HCT116 (cell line): ENCODE measurements around the gene SMURF1.

Source experiments
- ATF3 ChIP-seq: IDR thresholded peaks from 2 replicates; pipeline ENCODE4 v1.6.1; 2012
- CEBPB ChIP-seq: IDR thresholded peaks from 2 replicates; pipeline ENCODE4 v1.6.1; 2012; ENCODE audit warnings: low read depth
- CTCF ChIP-seq, 3 experiments: fragments of 200-600 bp in 1 of 3; sonication (generic) in 1 of 3; IDR thresholded peaks in 2 of 3; conservative IDR thresholded peaks in 1 of 3; 2 replicates each; pipeline ENCODE4 v1.5.1; 2012 to 2017; ENCODE audit warnings: low read depth in 2 of 3, low read length in 2 of 3, antibody characterized with exemption in 1 of 3, borderline replicate concordance in 1 of 3, control low read depth in 1 of 3, mild to moderate bottlenecking in 1 of 3, mixed read lengths in 1 of 3, mixed run types in 1 of 3, moderate library complexity in 1 of 3; ENCODE audit not compliant: insufficient read depth in 1 of 3
- EZH2 ChIP-seq: fragments of 200-600 bp; sonication (generic); IDR thresholded peaks from 2 replicates; pipeline ENCODE4 v1.6.1; 2017; ENCODE audit warnings: antibody characterized with exemption, mixed run types
- EZH2phosphoT487 ChIP-seq: fragments of 200-600 bp; IDR thresholded peaks from 2 replicates; pipeline ENCODE4 v1.6.1; 2018; ENCODE audit warnings: antibody characterized with exemption, borderline replicate concordance
- POLR2A ChIP-seq: IDR thresholded peaks from 2 replicates; pipeline ENCODE4 v1.7.0; 2011; ENCODE audit warnings: borderline replicate concordance; ENCODE audit not compliant: insufficient read depth, insufficient read length; ENCODE audit errors: extremely low read depth
- POLR2AphosphoS5 ChIP-seq: IDR thresholded peaks from 2 replicates; pipeline ENCODE4 v1.6.1; 2011; ENCODE audit warnings: mild to moderate bottlenecking, low read depth, low read length, moderate library complexity
- RAD21 ChIP-seq: IDR thresholded peaks from 2 replicates; pipeline ENCODE4 v1.6.1; 2012; ENCODE audit warnings: low read depth, mild to moderate bottlenecking
- REST ChIP-seq: IDR thresholded peaks from 2 replicates; pipeline ENCODE4 v1.6.1; 2012; ENCODE audit warnings: low read depth
- TCF7L2 ChIP-seq: IDR thresholded peaks from 2 replicates; pipeline ENCODE4 v1.7.0; 2011; ENCODE audit warnings: borderline replicate concordance, inconsistent platforms; ENCODE audit not compliant: insufficient read depth, insufficient read length; ENCODE audit errors: extremely low read depth
- ZFX ChIP-seq: fragments of 450-650 bp; IDR thresholded peaks from 2 replicates; pipeline ENCODE4 v1.6.1; 2017
- ZNF274 ChIP-seq: fragments of 200-500 bp; sonication (Bioruptor generic); IDR thresholded peaks from 2 replicates; pipeline ENCODE4 v1.6.1; 2014; ENCODE audit warnings: mild to moderate bottlenecking, low read depth, low read length, inconsistent platforms
- TF ChIP-seq, protein P1 (sequence below): IDR thresholded peaks from 2 replicates; pipeline ENCODE4 v1.6.1; 2012

DNA sequence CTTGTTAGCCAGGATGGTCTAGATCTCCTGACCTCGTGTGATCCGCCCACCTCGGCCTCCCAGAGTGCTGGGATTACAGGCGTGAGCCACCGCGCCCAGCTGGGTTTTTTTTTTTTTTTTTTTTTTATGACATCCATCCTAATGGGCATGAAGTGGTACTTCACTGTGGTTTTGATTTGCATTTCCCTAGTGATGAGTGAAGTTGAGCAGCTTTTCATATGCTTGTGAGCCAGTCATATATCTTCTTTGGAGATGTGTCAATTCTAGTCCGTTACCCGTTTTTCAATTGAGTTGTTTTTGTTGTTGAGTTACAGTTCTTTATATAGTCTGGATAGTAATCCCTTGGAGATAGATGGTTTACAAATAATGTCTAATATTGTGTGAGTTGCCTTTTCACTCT, 127.7 kb downstream of the SMURF1 start:
- TF ChIP-seq EZH2 (no peak), TCF7L2 (no peak), RAD21 (no peak), POLR2A (no peak), POLR2AphosphoS5 (no peak), EZH2phosphoT487 (no peak), CTCF (IDR thresholded peaks at IDR 0.05 in 2 of 3, conservative IDR thresholded peaks at IDR 0.05 in 1 of 3; ENCODE audit: borderline replicate concordance in 1 of 3, insufficient read depth in 1 of 3, low read depth in 2 of 3, low read length in 2 of 3) (no peak), REST (no peak), ZNF274 (no peak), ATF3 (no peak), ZFX (no peak), CEBPB (no peak)
- TF ChIP-seq, protein P1, sequence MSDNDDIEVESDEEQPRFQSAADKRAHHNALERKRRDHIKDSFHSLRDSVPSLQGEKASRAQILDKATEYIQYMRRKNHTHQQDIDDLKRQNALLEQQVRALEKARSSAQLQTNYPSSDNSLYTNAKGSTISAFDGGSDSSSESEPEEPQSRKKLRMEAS = no peak
